ENCODE measurements around the gene DUS4L. TPM values are rescaled to one million over a fixed set of nuclear protein-coding genes. Genes with fewer than 3 reads are reported as not detected.
A peak's percentile ranks its signal among the peaks of the same experiment; 100 is the strongest.

The DUS4L gene
- total RNA-seq, 6 experiments from 2014 or later: 4.9 to 8.0 (median 6.3) TPM

- H3K4me1 Mint-ChIP-seq (ENCODE audit: low read depth): peaks cover 32% of the 10 kb centered on the region
- TF ChIP-seq, protein P1, sequence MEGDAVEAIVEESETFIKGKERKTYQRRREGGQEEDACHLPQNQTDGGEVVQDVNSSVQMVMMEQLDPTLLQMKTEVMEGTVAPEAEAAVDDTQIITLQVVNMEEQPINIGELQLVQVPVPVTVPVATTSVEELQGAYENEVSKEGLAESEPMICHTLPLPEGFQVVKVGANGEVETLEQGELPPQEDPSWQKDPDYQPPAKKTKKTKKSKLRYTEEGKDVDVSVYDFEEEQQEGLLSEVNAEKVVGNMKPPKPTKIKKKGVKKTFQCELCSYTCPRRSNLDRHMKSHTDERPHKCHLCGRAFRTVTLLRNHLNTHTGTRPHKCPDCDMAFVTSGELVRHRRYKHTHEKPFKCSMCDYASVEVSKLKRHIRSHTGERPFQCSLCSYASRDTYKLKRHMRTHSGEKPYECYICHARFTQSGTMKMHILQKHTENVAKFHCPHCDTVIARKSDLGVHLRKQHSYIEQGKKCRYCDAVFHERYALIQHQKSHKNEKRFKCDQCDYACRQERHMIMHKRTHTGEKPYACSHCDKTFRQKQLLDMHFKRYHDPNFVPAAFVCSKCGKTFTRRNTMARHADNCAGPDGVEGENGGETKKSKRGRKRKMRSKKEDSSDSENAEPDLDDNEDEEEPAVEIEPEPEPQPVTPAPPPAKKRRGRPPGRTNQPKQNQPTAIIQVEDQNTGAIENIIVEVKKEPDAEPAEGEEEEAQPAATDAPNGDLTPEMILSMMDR (IDR thresholded peaks at IDR 0.05): no peak
- H3K4me3 Mint-ChIP-seq: no peak overlapping the region
Measured at GRCh38 chr7:107609811-107610261, 46.1 kb downstream of the DUS4L start.

GRCh38 chr7:107610323-107610722 is 46.6 kb downstream of the DUS4L start:
- Mint-ChIP-seq H3K9me3 (no peaks in the 10 kb centered on the region), H3K4me3 (no peak overlapping the region), H3K36me3 (ENCODE audit: low read depth) (peaks cover 23% of the 10 kb centered on the region), H3K27ac (no peak overlapping the region), H3K27me3 (ENCODE audit: insufficient read depth) (no peaks in the 10 kb centered on the region), H3K4me1 (ENCODE audit: low read depth) (peaks cover 30% of the 10 kb centered on the region)
- DNase-seq: no peak
- TF ChIP-seq, protein P1 (IDR thresholded peaks at IDR 0.05): no peak

More at GRCh38 chr7:107609811-107610261, 46.1 kb downstream of the DUS4L start:
- peaks cover 20% of the 10 kb centered on the region for H3K36me3 Mint-ChIP-seq (ENCODE audit: low read depth)
- H3K27me3 Mint-ChIP-seq (ENCODE audit: insufficient read depth): no peaks in the 10 kb centered on the region
- DNase-seq: no peak
- H3K9me3 Mint-ChIP-seq: no peaks in the 10 kb centered on the region
- no peak overlapping the region for H3K27ac Mint-ChIP-seq

GRCh38 chr7:107613439-107613838 is 49.7 kb downstream of the DUS4L start:
- Mint-ChIP-seq H3K36me3 (ENCODE audit: low read depth) (peaks cover 38% of the 10 kb centered on the region), H3K4me1 (ENCODE audit: low read depth) (peaks cover 36% of the 10 kb centered on the region), H3K27ac (peak overlapping the region; percentile 82), H3K27me3 (ENCODE audit: insufficient read depth) (no peaks in the 10 kb centered on the region), H3K9me3 (no peaks in the 10 kb centered on the region), H3K4me3 (no peak overlapping the region)
- TF ChIP-seq, protein P1 (IDR thresholded peaks at IDR 0.05): no peak
- no peak for DNase-seq

DNA sequence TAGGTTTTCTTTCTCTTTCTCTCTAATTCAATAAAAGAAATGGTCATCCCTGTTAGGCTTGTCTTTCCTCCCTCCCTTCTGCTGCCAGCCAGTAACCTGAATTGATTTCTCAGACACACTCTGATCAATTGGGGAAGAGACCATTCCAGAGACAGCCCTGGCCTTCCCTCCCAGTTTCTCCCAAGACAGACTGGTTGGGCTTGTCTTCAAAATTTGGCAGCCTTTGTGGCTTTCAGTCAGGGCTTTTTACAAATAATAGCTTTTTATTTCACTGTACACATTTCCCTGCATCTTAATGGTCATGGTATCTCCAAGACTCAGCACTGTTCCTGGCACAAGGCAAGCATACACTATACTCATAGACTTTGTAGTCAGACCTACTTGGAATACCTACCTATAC is 50.2 kb downstream of the DUS4L start:
- peak; percentile 14 for DNase-seq
- peak overlapping the region; percentile 37; the same call in 1 of the 2 replicates for H3K4me3 Mint-ChIP-seq
- peaks cover 36% of the 10 kb centered on the region for H3K4me1 Mint-ChIP-seq (ENCODE audit: low read depth)
- no peaks in the 10 kb centered on the region for H3K9me3 Mint-ChIP-seq
- H3K36me3 Mint-ChIP-seq (ENCODE audit: low read depth): peaks cover 34% of the 10 kb centered on the region
- H3K27ac Mint-ChIP-seq: peak overlapping the region; percentile 82
- H3K27me3 Mint-ChIP-seq (ENCODE audit: insufficient read depth): no peaks in the 10 kb centered on the region
- TF ChIP-seq, protein P1 (IDR thresholded peaks at IDR 0.05): no peak

DNA sequence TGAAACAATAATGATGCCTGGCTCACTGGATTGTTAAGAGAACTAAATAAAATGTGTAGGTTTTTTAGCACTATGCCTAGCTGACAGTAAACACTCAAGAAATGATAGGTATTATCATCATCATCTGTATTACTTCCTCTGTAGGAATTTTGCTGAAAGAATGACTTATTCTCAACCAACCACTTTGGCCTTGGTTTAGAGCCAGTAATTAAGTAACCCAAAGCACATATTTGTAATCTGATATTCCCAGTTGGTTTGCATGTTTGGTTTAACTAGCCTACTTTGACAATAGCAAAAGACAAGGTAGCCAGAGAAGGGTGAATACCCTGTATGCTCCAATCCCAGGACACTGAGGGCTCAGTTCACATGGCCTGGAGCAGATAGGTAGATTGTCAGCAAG is 50.7 kb downstream of the DUS4L start:
- H3K27ac Mint-ChIP-seq: peak overlapping the region; percentile 82
- H3K9me3 Mint-ChIP-seq: no peaks in the 10 kb centered on the region
- 0 out of 2 replicates have a peak overlapping the region, but pooled peaks have one; percentile 37 for H3K4me3 Mint-ChIP-seq
- peaks cover 29% of the 10 kb centered on the region for H3K36me3 Mint-ChIP-seq (ENCODE audit: low read depth)
- no peaks in the 10 kb centered on the region for H3K27me3 Mint-ChIP-seq (ENCODE audit: insufficient read depth)
- H3K4me1 Mint-ChIP-seq (ENCODE audit: low read depth): peaks cover 36% of the 10 kb centered on the region
- TF ChIP-seq, protein P1 (IDR thresholded peaks at IDR 0.05): no peak
- DNase-seq: peak; percentile 81

Measured in HFFc6 (cell line).